Effector CD4-positive, alpha-beta T cell (primary cell): Measurements from ENCODE around the gene CCDC85C.

Experiments
- DNase-seq: peaks from one replicate; pipeline ENCODE4 v3.0.0-alpha.2; 2020

Gene CCDC85C

DNA sequence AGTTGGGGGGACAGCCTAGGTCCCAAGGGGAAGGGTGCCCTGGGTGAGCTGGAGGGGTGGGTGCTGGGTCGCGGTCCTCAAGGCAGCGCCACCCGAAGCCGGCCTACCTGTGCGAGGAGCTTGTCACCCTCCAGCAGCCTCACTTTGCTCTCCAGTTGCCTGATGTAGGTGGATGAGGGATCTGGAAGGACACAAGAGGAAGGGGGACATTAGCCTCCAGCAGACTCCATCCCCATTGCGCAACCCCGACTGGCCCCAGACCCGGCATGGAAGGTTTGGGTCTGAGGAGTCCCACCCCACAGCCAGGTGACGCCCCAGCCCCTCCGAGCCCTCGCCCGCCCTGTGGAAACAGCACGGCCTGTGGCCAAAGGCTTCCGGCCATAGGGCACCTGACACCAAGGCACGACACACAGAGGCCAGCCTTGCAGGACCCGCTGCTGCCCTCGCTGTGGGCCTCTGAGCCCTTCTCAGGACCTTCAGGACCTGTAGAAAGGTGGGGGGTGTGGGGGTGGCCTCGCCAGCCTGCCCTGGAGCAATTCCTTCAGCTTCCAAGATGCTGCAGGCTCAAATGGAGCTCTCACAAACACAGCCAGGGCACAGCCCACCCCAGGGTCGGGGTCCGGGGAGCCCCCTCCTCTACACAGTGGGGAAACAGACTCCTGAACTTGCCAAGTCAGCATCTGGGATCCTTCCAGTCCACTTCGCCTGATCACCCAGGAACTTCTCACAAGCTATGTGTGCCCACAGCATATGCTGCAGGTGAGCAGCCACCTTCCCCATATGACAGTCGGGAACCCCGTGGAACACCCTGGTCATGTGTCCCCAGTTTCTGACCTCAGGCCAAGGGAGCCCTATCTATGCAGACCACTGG is 67.9 kb downstream of the CCDC85C start:
- DNase-seq, result no peak

DNA sequence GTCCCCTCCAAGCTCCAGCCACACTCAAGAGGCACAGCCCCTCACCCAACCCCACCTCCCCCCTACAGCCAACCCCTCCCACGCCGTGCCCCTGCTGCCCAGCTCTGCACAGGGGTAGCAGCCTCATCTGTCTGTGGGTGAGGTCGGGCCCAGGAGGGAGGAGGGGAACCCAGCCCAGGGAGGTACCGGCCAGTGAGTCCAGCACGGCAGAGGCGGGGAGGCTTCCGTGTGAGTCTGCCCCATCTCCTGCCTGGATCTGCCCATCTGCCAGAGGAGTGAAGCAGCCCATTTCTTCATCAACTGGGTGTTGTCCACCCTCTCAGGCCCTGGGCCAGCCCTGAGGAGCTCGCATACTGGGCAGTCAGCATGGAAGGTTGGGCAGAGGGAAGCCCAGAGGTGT is 68.6 kb downstream of the CCDC85C start:
- DNase-seq, result no peak

DNA sequence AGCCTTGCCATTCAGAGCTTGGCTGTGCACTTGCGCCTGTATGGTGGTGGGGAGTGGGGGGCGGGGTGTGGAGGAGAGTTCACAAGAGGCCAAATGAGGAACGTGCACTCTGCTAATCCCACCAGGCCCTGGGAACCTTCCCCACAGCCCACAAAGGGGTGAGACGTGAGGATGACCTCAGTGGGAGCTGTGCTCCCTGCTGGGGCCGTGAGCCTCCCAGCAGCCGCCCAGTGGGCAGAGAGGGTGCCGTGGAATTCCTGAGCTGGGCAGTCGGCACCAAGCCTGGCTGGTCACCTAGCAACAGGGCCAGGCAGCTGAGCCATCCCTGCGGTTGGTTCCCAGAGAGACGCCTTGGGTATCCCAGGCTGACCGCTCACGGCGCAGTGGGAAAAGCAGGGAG is 69.1 kb downstream of the CCDC85C start:
- DNase-seq, result no peak

DNA sequence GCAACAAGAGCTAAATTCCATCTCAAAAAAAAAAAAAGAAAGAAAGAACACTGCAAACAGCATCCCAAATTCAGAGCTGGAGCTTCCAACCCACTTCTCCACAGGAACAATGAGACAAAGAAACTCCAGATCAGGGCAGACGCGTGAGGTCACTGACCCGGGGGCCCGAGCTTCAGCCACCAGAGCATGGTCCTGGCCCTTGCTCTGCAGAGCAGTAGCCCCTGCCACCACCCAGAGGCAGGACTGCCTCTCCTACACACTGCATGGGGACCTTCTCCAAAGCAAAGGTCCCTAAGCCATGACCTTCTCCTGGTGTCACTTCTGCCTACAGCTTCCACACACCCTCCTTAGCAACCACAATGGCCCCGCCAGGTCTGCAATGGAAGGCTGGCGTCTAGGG is 69.7 kb downstream of the CCDC85C start:
- no peak for DNase-seq

DNA sequence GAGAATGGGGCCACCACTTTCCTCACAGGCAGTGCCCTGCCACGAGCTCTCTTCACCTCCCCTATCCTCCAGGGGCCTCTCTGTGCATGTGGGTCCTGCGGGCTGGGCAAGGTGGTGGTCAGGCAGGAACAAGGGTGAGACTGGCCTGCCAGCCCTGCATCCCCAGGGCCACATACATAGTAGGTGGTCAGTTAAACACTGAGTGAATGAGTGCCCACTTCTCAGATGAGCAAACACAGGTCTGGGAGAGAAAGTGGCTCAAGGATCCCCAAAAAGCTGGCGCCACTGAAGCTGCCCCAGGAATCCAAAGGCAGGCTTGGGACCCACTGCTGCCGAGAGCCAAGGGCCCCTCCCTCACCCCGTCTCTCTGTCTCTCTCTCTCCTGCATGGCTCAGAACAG is 71.7 kb downstream of the CCDC85C start:
- no peak for DNase-seq

DNA sequence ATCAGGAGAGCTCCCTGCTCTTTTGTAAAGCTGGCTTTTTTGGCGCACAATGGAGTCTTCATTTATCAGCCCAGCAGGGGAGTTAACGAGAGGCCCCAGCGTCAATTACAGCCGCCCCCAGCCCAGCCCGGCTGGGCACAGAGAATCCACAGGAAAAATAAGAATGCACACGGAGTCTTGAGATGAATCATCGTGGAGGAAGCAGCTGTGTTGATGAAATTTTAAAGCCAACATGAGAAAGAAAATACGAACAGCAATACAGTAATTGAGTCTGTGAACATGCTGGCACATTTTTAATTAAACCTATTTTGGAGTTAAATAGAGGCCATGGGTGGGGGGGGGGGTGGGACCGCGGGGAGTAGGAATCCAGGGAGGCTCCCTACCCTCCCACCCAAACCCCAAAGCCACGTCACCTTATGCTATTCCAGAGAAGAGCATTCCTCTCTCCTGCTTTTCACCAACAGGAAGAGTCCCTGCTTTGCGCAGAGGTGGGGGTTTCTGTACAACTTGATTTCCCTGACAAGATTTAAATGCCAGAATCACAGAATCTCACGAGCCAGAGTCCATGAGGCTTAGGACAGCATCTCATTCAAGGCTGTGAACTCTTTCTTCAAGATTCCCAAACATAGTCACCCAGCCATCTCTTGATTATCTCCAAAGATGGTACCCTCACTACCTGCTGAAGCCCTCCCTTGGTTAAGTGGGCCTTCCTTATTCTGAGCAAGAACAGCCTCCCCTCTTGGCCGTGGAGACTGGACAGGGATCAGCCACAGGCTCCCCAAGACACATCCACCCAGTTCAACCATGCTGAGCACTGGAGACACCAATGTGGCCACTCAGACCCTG is 72.5 kb downstream of the CCDC85C start:
- no peak for DNase-seq

DNA sequence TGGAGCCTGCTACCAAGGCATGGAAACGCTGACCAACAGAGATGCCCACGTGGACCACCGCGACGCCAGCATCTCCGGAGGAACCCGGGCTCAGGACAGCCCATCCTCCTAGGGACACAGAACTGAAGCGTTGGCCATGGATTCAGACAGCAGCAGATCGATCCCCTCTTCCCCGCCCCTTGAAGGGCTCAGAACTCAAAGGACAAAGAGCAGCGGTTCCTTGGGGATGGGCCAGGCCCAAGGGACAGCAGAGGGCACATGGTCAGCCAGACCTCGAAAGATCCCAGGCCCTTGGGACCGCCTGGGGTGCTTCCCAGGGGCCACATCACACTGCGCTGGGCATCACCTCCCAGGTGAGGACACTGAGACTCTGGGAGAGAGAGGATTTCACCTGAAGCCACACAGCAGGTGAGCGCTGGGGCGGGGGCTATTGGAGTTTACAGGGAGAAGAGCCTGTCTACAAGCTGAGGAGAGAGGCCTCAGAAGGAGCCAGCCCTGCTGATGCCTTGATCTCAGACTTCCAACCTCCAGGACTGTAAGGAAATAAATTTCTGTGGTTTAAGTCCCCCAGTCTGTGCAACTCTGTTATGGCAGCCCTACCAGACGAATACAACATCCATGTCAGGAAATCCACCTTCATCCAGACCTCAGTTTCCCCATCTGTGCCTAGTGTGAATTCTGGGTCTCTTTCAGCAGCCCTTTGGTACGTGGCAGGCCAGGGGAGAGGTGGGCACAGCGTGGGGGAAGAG is 73.4 kb downstream of the CCDC85C start:
- DNase-seq, result no peak

DNA sequence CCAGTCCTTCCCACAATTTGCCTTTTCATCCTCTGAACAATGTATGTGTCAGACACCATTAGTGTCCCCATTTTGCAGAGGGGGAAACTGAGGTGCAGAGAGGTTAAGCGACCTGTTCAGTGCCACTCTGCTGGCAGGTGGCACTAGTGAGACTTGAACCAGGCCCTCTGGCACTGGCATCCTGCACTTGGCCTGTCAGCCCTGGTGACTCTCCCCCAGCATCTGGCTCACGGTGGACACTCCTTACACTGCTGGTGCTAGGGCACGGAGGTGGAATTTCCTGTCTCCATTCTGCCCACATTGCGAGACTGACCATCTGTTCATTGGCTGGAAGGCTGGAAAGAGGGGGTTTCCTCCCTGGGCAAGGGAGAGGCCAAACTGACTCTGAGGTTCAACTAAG is 74.1 kb downstream of the CCDC85C start:
- DNase-seq, result no peak

DNA sequence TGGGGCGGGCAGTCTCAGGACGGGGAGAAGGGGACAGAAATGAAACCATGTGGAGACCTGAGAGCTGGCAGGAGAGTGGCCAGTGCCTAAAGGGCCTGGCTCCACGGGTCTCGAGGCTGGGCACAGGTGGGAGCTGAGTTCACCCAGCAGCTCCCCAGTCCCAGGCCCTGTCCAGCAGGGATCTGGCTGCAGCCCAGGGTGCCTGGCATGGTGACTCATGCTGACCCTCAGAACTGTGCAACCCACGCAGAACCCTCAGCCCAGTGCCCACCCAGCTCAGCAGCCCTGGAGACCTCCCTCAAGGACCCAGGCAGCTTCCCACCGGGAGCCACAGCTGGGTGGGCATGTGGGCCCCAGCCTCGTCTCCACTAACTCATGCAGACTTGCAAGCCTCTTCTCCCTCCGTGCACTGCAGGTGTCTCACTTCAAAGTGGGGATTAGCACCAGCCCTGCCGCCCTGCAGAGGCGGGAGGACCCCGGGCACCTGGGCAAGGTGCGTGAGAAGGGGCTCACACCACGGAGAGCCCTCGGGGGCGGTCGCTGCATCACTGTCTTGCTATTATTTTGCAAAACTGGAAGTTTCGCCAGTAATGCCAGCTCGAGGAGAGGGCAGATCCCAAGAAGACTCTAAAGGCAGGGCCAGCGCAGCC is 76.5 kb downstream of the CCDC85C start:
- no peak for DNase-seq

DNA sequence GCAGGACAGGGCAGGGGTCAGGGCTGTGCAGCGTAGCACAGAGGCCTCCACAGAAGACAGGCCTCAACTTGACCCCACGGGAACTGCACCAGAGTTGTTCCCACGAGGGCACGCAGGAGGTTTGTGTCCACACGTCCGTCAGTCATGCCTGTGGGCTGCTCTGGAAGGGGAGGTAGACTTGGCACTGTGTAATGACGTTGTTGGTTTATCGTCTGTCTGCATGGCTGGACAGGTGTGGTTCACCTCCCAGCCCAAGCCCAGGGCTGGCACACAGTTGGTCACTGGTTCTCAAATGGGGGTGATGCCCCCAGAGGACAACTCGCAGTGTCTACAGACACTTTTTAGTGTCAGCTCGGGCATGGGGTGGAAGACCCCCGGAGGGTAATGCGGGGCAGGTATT is 77.0 kb downstream of the CCDC85C start:
- no peak for DNase-seq

DNA sequence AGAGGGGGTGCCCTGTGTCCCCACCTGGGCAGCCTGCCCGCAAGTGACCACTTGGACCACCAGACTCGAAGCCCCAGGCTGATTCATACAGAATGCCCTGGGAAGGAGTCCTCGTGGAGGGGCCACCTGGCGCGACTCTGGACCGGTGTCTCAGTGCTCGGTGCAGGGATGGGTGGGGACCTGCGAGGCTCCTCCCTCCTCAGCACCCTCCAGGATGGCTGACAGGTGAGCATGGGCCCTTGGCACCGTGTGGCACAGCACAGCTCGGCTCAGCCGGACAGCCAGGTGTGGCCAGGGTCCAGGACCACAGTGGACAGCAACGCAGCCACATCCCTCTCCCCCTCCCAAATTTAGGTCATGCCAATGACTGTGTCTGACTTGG is 78.3 kb downstream of the CCDC85C start:
- no peak for DNase-seq

DNA sequence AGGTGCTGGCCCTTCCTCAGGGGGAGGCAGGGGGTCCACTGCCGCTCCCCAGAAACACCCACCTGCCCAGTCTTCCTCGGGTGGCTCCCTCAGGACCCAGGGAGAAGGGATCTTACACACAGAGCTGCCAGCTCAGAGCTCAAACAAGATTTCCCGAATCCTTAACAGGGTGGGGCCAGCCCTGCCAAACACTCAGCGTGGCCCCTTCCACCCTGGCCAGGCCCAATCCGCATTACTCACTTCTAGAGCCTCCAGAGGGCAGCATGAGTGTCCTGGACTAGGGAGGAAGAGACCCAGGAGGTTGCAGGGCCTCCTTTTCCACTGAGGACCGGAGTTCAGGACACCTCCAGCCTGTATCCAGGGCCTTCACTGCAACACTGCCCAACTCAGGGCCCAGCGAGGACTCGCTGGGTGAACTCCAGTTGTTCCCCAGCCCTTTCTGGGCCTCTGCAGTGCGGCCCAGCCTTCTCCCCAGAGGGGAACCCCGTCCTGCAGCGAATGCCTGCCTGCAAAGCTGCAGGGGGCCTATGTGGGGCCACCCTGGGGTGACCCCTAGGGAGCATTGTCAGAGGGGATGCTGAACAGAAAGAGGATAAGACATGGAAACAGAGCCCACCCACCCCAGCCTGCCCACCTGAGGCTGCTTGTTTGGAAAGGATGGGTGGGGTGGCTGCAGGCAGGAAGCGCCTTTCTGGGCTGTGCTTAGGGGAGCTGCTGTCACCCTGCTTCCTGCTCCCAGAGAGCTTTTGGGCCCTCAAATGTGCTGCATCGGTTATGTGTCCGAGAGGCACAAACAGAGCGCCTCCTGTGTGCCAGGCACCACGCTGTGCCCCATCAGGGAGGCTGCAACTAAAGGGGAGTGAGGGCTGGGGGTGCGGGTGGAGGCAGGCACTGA is 79.0 kb downstream of the CCDC85C start:
- no peak for DNase-seq

DNA sequence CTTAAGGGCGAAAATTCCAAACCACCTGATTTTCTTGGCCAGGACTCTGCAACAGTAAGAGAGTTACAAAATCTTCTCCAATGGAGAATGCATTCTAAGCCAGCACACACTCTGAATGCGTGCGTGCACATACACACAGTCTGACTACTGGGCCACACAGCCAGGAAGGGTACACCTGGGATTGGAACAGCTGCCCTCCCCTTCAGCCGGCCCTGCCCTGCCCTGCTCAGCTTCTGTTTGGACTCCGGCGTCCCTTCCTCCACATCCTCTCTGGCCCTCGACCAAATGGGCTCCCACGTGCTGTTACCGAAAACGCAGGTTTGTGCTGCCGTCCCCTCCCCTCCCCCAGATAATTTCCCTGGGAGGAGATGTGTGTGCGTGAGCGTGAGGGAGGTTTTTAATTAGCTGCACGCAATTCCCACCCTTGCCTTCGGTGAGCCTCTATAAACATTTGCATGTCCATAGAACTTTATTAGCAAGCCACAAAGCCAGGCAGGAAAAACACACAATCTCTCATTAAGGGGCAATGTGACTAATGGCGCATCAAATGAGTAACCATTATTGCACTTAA is 79.8 kb downstream of the CCDC85C start:
- DNase-seq, result no peak

DNA sequence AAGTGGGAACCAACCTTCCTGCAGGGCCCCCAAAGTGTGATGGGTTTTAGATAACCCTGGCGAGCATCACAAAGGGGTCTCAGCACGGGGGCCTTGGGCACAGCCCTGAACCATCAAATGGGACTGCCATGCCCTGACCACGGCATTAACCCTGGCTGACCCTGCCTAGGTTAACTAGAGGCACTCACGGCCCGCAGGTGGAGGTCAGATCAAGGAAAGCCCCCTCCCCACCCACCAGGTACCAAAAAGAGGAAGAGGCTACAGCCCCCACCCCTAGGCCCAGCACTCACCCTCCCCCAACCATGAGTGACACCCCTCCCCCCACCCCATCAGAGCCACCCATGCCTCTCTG is 80.3 kb downstream of the CCDC85C start:
- no peak for DNase-seq

DNA sequence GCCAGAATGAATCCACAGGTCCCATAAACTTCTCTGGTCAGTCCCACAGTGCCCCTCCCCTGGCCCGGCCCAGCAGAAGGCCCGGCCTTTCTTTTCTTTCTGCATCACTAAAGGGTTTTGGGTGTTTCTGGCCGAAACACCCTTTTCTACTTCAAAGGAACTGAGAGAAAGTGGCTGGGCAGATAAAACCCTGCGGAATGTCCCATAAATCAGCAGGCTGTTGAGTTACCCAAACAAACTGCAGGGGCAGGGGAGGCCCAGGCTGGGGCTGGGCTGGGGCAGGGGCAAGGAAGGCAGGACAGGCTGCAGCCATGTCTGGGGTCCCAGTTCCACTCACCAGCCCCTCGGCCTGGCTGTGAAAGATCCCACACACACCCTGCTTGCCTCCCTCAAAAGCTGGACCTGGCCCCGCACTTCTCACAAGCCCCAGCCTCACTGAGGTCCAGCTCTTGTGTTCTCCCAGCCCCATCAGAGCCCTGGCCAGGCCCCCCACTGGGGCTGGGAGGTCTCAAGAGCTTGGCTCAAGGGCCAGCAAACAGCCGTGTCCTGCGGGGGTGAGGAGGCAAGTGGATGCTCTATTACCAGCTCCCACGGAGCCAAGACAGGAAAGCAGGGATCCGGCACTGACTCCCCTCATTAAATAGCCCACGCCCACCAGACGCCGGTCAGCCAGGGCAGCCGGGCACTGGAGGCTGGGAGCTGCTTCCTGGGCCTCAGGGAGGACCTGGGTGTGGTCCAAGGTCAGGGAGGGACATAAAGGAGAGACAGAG is 80.9 kb downstream of the CCDC85C start:
- no peak for DNase-seq

DNA sequence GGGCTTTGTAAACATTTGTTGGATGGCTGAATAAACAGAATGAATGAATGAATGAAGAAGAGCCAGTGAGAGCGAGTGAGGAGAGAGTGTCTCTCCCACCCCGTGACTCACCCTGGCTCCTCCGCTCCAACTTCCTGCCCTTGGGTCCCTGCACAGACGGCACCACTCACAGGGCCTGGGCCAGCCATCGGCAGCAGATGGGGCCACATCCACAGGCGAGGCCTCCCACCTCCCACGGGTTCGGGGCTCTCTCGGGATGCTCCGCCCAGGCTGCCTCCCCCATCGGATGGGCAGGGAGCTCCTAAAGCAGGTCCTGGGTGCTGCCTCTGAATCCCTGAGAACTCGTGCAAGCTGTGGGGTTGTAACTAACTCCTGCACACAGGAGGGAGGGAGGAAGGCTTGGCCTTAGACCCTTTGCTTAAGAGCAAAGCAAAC is 81.5 kb downstream of the CCDC85C start:
- DNase-seq, result no peak

DNA sequence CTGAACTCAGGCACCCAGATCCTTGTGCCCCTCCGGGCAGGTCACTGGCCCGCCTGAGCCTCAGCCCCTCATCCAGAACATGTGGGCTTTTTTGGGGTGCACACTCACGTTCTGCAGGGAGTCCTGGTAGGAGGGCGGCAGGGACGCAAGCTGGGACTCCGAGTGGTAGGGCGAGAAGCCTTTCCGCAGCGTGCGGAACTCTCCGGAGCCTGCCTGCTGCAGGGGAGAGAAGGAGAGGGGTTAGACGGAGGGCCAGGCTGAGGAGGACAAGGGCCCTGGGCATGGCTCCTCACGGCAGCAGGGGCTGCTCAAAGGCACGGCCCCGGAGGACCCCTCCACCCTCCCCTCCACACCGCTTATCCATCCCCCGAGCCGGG is 82.0 kb downstream of the CCDC85C start:
- DNase-seq, result no peak

DNA sequence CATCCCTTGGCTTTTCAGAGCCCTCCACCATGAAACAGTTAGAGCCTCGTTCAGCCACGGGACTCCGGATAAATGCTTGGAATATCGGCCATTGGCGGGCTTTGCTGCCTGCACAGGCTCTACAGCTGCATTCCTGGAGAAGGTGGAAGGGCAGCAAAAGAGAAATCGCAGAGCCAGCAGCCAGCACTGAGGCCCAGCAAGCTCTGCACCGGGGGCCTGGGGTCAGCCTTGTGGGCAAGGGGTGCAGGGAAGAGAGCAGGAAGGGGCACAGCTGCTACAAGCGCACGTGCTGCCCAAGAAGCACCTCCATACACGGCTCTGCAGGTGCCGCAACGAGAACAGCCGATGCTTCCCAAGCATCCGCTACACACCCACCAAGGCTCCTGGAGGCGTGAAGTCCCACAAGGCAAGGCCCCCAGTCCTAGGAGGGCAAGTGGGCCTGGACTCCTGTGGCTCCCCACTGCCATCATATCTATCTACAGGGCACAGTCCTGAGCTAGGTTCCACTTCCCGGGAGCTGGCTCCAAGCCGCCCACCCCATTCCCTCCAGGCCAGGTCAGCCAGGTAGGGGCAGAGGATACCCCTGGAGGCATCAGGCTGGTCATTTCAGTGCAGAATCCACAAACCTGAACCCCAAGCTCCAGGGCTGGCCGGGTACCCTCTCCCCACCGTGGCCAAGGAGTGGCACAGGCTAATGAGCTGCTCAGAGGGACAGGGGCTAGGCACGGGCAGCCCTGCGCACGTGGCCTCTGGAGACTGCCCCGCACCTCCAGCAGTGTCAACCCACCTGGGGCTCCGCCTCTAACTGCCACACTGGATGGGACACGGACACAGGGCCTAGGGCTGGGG is 82.6 kb downstream of the CCDC85C start:
- no peak for DNase-seq

DNA sequence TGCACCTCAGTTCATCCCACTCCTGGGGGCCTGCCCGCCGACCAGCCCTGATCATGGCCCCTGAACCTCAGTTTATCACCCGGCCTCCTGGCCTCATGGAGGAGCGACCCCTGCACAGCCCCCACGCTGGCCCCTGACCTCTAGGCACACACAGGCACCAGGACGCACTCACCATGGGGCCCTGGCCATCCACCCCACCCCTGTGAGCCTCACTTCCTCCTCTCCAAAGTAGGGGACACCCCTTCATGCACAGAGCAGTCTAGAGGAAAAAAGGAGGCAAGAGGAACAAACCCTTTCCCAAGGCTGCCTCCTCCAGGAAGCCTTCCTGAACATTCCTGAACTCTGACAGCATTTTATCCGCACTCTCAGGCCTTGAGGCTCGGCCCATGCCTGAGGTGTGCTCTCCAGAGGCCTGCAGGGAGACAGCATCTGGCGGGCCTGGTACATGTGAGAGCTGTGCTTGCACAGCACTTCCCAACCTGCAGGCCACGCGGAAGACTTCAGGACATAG is 83.4 kb downstream of the CCDC85C start:
- no peak for DNase-seq
